GM10266 (cell line): ENCODE data around the gene KRT23.

ENCODE experiments used
- DNase-seq: peaks from one replicate; pipeline ENCODE4 v3.0.0; 2012; ENCODE audit errors: extremely low spot score
- TF ChIP-seq, protein P1 (sequence below): IDR thresholded peaks from 2 replicates; pipeline ENCODE4 v1.5.1; 2012; ENCODE audit warnings: mild to moderate bottlenecking, low read depth; ENCODE audit not compliant: control insufficient read depth, insufficient read depth; ENCODE audit errors: missing control alignments

KRT23 gene

DNA sequence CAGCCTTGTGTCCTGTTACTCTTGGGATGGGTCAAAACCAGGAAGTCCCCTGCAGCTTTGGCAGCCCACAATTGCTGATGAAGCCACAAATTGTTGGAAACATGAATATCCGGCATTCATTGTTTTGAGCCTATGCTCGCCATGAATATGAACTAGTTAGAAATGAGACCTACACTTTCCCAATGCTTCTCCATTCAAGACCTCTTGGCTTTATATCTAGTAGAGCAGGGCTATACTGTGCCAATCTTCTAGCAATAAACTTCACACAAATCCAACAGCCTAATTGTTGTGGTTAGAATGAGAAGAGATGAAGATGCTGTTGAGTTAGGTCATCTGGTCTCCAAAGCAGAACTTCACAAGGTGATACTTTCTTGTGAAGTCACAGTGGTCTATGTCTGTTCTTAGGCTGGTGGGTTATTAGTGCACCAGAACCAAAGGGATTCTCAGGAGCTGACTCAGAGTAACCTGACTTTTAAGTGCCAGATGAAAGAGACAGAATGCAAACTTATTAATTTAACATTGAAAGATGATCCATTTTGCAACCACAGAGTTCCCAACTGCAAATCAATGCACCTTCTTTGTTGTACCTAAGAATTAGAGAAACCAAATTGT, 13.7 kb upstream of the KRT23 start:
- DNase-seq = no peak
- TF ChIP-seq, protein P1, sequence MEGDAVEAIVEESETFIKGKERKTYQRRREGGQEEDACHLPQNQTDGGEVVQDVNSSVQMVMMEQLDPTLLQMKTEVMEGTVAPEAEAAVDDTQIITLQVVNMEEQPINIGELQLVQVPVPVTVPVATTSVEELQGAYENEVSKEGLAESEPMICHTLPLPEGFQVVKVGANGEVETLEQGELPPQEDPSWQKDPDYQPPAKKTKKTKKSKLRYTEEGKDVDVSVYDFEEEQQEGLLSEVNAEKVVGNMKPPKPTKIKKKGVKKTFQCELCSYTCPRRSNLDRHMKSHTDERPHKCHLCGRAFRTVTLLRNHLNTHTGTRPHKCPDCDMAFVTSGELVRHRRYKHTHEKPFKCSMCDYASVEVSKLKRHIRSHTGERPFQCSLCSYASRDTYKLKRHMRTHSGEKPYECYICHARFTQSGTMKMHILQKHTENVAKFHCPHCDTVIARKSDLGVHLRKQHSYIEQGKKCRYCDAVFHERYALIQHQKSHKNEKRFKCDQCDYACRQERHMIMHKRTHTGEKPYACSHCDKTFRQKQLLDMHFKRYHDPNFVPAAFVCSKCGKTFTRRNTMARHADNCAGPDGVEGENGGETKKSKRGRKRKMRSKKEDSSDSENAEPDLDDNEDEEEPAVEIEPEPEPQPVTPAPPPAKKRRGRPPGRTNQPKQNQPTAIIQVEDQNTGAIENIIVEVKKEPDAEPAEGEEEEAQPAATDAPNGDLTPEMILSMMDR = no peak

DNA sequence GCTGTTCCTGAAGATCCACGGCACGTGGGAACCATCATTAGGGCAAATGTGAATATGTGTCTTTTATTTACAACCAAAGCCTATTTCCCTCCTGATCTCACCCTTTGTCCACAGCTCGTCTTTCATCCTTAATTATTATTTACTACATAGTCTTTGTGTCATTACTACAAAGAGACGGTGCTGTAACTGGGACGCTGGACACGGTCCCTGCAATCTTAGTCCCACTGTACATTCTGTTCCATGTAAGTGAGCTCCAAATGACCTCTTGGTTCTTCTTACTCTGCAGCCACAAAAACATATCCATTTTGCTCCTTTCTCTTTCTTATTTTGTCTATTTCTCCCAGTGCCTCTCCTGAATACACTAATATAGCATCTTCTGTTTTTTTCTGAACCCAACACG, 12.7 kb upstream of the KRT23 start:
- no peak for DNase-seq
- TF ChIP-seq, protein P1 = no peak

DNA sequence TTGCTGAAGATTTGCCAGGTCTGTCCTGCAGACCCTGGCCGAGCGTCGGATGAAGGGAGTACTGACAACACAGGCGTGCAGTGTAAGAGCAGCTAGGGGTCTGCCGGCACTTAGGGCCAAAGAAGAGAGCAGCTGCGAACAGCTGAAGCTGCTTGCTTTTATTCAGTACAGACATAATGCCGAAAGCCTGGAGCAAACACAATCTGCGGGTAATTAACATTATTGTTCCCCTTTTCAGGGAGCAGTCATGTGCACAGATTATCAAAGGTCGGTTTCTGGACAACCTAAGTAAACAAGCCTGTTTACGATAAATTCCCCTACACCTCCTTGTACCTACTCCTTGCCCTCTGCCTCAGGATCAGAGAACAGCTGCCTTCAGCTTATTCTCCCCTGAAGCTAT, 12.0 kb upstream of the KRT23 start:
- TF ChIP-seq, protein P1 = no peak
- no peak for DNase-seq

DNA sequence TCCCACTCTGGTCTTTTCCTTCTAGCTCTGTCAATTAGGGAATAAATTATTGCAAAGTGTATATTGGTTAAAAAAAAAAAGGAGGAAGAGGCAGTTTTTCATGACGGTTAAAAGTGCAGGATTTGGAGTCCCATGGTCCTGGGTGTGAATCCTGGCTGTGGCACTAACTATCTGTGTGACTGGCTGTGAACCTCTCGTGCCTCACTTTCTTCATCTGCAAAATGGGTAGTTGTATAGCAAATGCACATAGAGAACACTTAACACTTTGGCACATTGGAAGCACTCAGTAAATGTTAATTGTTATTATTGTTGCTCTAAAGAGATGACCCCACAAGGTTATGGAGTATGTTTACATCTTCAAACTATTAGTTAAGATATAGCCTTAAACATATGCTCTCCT, 10.5 kb upstream of the KRT23 start:
- no peak for DNase-seq
- TF ChIP-seq, protein P1 = no peak

DNA sequence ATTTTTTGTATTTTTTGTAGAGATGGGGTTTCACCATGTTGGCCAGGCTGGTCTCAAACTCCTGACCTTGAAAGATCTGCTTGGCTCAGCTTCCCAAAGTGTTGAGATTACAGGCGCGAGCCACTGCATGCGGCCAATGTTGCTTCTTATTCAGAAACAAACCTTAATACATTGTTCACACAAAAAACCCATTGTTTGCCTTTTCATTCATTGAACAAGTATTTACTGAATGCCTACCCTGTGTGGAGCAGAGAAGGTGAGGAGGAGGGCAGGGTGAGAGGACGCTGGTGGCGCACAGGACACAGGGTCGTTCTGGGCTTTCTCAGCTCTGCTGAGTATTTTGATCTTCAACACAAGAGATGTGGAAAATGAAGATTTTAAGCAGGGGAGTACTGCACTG, 8.0 kb upstream of the KRT23 start:
- no peak for DNase-seq
- TF ChIP-seq, protein P1 = no peak

DNA sequence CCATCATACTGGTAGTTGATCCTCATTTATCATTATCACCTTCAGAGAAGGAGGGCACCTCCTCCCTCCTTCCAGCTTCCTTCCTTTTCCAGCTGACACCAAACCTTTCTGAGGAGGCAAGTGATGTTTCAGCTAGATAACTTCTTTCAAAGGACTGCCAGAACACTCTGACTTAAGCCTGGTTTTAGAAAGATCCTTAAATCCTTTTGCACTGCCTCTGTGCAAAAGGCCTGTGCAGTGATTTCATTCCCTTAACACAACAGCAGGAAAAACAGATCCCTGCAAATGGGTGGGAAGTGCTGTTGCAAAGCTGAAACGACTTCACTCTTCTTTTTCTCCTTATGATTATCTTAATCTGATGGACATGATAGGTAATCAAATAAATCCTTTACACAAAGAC, 7.1 kb upstream of the KRT23 start:
- DNase-seq = no peak
- TF ChIP-seq, protein P1 = no peak

DNA sequence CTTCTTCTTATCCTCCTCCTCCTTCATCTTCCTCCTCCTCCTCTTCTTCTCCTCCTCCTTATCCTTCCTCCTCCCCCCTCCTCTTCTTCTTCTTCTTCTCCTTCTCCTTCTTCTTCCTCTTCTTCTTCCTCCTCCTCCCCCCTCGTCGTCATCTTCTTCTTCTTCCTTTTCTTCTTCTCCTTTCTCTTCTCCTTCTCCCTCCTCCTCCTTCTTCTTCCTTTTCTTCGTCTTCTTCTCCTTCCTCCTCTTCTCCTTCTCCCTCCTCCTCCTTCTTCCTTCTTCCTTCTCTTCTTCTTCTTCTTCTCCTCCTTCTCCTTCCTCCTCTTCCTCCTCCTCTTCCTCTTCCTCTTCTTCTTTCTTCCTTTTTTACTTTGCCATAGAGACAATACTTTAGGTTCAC, 5.1 kb upstream of the KRT23 start:
- TF ChIP-seq, protein P1 = no peak
- DNase-seq = no peak
